Stimulated activated effector memory CD8-positive, alpha-beta T cell treated with anti-CD3 and anti-CD28 coated beads, Interleukin-12 subunit alpha, Interleukin-12 subunit beta, amount 100 ng/mL, for 72 hours (primary cell): ENCODE data around the gene S100A16.
A peak's percentile ranks its signal among the peaks of the same experiment; 100 is the strongest.

ENCODE experiments used
- ATAC-seq: fragments of 150-1000 bp; cut with Tn5 transposase; 2 replicates; pipeline ENCODE4 v1.10.0; 2021
- DNase-seq, 2 donors: peaks; one replicate each; pipeline ENCODE4 v3.0.0; 2021 to 2022; ENCODE audit warnings: low spot score in 2 of 2
- H3K27ac Mint-ChIP-seq: one replicate; pipeline ENCODE4 v1.8.0; 2022; ENCODE audit warnings: mild to moderate bottlenecking, mixed read lengths
- H3K36me3 Mint-ChIP-seq: one replicate; pipeline ENCODE4 v1.8.0; 2022; ENCODE audit warnings: mild to moderate bottlenecking, mixed read lengths
- H3K4me1 Mint-ChIP-seq: one replicate; pipeline ENCODE4 v1.8.0; 2022; ENCODE audit warnings: mixed read lengths
- H3K4me3 Mint-ChIP-seq: one replicate; pipeline ENCODE4 v1.8.0; 2022; ENCODE audit warnings: mild to moderate bottlenecking, mixed read lengths
- H3K9me3 Mint-ChIP-seq: one replicate; pipeline ENCODE4 v1.8.0; 2022; ENCODE audit warnings: mixed read lengths

S100A16 gene

DNA sequence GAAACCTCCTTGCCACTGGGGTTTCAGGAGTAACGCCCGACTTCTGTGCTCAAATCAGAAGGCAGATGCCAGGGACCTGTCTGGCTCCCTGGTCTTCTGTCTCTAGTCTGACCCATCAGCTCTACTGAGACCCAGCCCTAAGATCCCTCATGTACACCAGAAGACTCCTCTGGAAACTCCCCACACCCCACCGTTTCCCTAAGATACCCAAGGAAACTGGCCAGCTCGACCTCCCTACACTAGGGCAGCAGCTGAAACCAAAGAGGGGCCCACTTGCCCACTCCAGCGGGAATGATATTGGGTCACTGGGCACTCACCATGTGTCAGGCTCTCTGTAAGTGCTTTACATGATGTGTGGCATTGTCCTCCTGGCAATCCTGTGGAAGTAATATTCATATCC, 469 bp upstream of the S100A16 start:
- H3K9me3 Mint-ChIP-seq, result no peaks in the 10 kb centered on the region
- DNase-seq (no peak), ATAC-seq (no peak)
- peaks cover 5% of the 10 kb centered on the region for H3K4me1 Mint-ChIP-seq
- H3K36me3 Mint-ChIP-seq, result no peaks in the 10 kb centered on the region
- no peak overlapping the region for H3K4me3 Mint-ChIP-seq
- no peak overlapping the region for H3K27ac Mint-ChIP-seq

DNA sequence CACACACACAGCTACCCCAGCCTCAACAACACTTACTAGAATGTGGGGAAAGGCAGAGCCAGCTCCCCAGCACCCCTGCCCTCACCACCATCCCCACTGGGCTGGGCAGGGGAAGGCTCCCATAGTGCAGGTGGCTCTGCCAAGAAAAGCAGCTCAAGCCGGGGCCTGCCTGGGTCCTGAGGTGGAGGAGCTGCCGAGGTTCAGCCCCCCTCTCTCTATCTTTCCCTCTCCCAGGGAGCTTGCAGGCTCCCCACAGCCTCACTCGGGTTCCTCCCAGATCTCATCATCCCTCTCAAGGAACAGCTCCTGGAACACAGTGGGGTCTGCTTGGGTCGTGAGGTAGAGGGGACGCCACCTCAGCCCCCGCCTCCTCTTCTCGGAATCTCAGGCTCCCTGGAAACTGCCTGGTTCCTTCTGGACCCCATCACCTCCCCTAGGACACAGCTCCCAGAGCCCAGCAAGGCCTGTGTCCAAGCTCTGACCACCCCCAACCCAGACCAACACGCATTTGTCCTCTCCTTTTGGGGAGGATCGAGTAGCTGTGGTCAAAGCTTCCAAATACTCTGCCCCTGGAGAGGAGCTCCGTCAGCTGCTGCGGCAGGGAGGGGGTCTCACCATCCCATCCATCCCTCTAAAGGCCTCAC, 704 bp downstream of the S100A16 start:
- no peak for DNase-seq
- no peak overlapping the region for H3K4me3 Mint-ChIP-seq
- H3K4me1 Mint-ChIP-seq, result peaks cover 5% of the 10 kb centered on the region
- H3K9me3 Mint-ChIP-seq, result no peaks in the 10 kb centered on the region
- peak overlapping the region; percentile 68 for H3K27ac Mint-ChIP-seq
- H3K36me3 Mint-ChIP-seq, result no peaks in the 10 kb centered on the region
- no peak for ATAC-seq

DNA sequence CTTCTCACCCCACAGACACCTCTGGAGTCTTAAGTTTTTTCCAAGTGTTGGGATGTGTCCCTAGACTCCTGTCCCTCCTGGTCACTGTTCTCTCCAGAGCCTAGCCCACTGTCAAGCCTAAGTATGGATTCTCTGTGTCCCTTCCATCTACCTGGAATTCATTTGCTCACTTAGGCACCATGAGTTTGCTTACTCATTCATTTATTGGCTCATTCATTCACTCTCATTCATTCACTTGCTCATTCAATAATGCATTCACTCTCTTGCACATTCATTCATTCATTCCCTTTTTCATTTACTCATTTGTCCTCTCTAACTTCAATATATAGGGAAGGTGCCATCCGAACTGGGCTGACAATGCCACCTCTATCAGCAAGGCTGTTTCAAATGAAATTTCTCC, 1.6 kb downstream of the S100A16 start:
- no peak for ATAC-seq
- no peak for DNase-seq
- Mint-ChIP-seq H3K4me1 (peaks cover 5% of the 10 kb centered on the region), H3K4me3 (no peak overlapping the region), H3K36me3 (no peaks in the 10 kb centered on the region), H3K9me3 (no peaks in the 10 kb centered on the region), H3K27ac (no peak overlapping the region)

DNA sequence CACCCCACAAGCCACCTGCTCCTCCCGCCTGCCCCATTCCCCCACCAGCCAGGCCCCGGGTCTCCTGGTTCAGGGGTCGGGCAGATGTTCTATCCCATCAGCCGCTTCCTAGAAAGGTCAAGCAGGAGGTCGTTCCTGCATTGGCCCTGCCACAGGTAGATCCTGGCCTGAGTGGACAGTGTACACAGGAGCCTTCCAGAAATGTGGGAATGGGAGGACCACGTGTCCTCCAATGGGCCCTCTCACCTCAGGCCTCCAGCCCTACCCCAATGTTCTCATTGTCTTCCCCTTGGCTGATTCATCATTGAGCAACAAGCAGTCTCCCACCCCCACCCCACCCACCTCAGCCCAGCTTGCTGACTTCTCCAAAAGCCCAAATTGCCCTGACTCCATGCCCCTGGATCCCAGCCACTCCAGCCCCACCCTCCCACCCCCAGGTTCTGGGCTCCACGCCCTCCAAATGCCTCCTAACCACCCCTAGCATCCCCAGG, 2.1 kb downstream of the S100A16 start:
- Mint-ChIP-seq H3K9me3 (no peaks in the 10 kb centered on the region), H3K4me1 (peaks cover 5% of the 10 kb centered on the region), H3K4me3 (no peak overlapping the region), H3K27ac (no peak overlapping the region), H3K36me3 (no peaks in the 10 kb centered on the region)
- ATAC-seq, result no peak
- DNase-seq, result no peak

DNA sequence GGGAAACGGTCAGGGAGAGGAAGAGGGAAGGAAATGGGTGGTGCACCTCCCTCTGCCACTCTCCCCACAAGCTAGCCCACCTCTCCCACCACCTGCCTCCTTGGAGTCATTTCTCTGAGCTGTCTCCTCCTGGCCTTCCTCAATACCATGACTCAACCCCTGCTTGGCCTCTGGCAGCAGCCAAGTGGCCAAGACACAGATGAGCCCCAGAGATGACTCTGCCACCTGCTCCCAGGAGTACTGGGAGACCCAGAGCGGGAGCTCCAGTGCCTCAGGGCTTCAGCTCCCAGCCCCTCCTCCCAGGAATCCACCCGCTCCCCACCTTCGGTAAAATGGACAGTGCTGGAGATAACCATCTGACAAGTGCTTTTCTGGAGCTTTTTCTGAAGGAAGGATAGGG, 2.6 kb downstream of the S100A16 start:
- H3K27ac Mint-ChIP-seq, result no peak overlapping the region
- no peaks in the 10 kb centered on the region for H3K36me3 Mint-ChIP-seq
- ATAC-seq, result peak; percentile 43
- H3K4me1 Mint-ChIP-seq, result peaks cover 5% of the 10 kb centered on the region
- H3K9me3 Mint-ChIP-seq, result no peaks in the 10 kb centered on the region
- no peak for DNase-seq
- no peak overlapping the region for H3K4me3 Mint-ChIP-seq

DNA sequence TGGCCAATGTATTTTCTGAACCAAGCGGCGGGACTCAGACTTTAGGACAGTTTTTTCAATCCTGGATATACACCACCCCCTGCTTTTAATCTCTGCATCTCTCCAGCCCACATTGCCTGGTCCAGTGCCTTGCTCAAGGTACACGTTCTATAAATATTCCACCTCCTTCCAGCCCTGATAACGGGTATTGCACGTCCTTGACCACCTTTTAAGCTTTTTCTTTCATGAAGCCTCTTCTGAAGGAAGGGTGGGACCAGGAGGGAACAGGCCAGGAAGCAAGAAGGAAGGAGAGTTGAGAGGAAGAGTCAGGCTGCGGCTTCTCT, 3.4 kb downstream of the S100A16 start:
- Mint-ChIP-seq H3K27ac (no peak overlapping the region), H3K9me3 (no peaks in the 10 kb centered on the region), H3K36me3 (no peaks in the 10 kb centered on the region), H3K4me3 (no peak overlapping the region), H3K4me1 (peaks cover 5% of the 10 kb centered on the region)
- ATAC-seq (no peak), DNase-seq (no peak)

DNA sequence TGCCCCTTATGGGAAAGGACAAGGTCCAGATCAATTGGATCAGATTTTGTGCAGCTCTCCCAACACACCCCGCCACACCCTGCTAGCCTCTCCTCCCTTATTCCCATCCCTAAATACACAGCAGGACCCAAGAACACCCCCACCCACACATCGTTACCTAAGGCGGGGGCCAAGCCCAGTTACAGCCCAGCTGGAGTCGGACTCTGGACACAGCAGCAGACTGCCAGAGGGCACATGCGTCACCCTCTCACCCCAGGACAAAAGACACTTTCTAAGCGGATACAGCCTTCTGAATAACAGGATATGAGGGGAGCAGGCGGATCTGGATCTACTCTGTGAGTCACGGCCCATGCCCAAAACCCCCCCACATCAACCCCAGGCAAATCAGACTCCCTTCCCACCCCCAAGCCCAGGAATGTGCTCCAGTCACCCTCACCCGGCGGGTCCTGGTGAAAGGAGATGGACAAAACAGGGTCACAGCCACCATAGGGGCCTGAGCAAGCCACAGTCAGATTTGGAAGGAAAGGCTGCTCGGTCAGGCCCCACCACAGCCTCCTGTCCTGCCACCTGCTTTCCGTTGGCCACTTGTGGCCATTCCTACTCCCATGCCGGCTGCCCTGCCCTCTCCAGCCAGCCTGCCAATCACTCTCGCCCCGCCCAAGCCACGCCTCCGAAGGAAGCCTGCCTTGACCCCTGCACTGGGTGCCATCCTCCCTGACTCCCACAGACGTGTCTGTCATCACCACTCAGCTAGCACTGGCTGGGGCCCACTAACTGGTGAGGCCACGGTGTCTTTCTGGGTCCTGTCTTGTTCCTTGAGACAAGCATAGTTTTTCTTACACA, 4.0 kb downstream of the S100A16 start:
- DNase-seq (no peak), ATAC-seq (peak; percentile 47)
- no peak overlapping the region for H3K4me3 Mint-ChIP-seq
- H3K4me1 Mint-ChIP-seq, result peaks cover 5% of the 10 kb centered on the region
- no peaks in the 10 kb centered on the region for H3K36me3 Mint-ChIP-seq
- peak overlapping the region; percentile 48 for H3K27ac Mint-ChIP-seq
- H3K9me3 Mint-ChIP-seq, result no peaks in the 10 kb centered on the region

DNA sequence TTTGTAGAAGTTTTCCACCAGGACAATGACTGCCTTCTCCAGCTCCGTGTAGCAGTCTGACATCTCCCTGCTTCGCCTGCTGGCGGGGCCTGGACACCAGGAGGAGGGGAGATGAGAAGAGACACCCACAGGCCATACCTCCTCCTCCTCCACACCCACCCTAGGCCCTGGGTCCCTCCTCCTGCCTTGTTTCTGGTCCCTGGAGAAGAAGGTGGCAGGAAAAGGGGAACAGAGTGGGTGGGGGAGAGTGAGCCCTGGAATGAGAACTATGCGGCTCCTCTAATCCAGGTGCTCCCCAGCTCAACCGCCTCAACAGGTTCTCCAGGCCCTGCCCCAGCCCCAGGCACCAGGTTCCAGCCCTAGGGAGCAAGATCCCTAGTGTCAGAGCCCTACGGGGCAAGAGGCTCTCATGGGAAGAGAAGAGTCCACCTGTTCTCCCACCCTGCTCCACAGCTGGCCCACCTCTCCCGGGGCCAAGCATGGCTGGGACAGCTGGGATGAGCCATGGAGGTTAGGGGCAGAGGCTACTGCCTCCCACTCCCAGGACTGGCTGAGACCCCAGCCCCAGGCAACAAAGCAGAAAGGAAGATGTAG, 4.8 kb downstream of the S100A16 start:
- Mint-ChIP-seq H3K36me3 (no peaks in the 10 kb centered on the region), H3K4me3 (no peak overlapping the region), H3K27ac (peak overlapping the region; percentile 48), H3K4me1 (peaks cover 5% of the 10 kb centered on the region), H3K9me3 (no peaks in the 10 kb centered on the region)
- no peak for DNase-seq
- no peak for ATAC-seq

DNA sequence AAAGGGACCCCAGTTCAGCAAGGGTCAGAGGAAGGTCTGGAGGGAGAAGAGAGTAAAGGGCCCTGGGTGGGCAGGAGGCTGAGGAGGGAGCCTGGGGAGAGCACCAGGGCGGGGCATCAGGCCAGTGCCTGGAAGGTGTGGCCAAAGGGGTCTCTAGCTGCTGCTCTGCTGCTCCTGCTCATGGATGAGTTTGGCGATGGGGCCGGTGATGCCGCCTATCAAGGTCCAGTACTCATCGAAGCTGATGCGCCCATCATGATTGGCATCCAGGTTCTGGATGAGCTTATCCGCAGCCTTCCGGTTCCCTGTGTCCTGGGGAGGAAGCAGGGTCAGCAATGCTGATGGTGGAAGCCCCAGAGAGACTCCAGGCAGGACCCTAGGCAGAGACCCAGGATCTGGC, 5.6 kb downstream of the S100A16 start:
- H3K4me3 Mint-ChIP-seq, result no peak overlapping the region
- peak overlapping the region; percentile 16 for H3K27ac Mint-ChIP-seq
- DNase-seq, result no peak
- no peaks in the 10 kb centered on the region for H3K36me3 Mint-ChIP-seq
- H3K9me3 Mint-ChIP-seq, result no peaks in the 10 kb centered on the region
- H3K4me1 Mint-ChIP-seq, result peaks cover 5% of the 10 kb centered on the region
- no peak for ATAC-seq

DNA sequence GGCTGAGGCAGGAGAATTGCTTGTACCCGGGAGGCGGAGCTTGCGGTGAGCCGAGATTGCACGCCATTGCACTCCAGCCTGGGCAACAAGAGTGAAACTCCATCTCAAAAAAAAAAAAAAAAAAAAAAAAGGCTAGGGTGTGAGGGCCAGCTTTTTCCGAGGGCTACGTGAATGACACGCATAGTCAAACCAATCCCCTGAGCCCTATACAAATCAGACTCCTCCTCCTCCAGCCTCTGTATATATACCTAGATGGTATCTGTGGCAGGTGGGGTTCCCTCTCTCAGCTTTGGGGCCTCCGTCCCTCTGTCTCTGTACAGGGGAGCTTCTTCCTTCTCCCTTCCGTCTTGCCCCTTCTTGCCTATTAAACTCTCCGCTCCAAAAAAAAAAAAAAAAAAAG, 6.7 kb downstream of the S100A16 start:
- DNase-seq (no peak), ATAC-seq (no peak)
- peaks cover 5% of the 10 kb centered on the region for H3K4me1 Mint-ChIP-seq
- no peak overlapping the region for H3K27ac Mint-ChIP-seq
- no peaks in the 10 kb centered on the region for H3K9me3 Mint-ChIP-seq
- no peaks in the 10 kb centered on the region for H3K36me3 Mint-ChIP-seq
- H3K4me3 Mint-ChIP-seq, result no peak overlapping the region

DNA sequence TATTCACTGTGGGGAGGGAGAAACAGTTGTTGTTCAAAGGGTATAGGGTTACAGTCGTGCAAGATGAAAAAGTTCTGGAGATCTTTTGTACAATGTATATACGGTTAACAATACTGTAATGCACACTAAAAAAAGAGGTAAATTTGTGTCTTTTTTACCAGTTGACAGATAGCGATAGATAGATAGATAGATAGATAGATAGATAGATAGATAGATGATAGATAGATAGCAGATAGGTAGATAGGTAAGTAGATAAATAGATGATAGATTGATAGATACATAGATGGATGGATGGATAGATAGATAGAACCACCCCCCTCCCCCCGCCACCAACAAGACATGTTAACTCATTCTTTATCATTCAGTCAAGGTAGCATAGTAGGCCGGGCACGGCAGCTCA, 10.2 kb downstream of the S100A16 start:
- no peaks in the 10 kb centered on the region for H3K36me3 Mint-ChIP-seq
- peaks cover 5% of the 10 kb centered on the region for H3K4me1 Mint-ChIP-seq
- H3K4me3 Mint-ChIP-seq, result no peak overlapping the region
- no peaks in the 10 kb centered on the region for H3K9me3 Mint-ChIP-seq
- H3K27ac Mint-ChIP-seq, result no peak overlapping the region
- ATAC-seq (no peak), DNase-seq (no peak)

DNA sequence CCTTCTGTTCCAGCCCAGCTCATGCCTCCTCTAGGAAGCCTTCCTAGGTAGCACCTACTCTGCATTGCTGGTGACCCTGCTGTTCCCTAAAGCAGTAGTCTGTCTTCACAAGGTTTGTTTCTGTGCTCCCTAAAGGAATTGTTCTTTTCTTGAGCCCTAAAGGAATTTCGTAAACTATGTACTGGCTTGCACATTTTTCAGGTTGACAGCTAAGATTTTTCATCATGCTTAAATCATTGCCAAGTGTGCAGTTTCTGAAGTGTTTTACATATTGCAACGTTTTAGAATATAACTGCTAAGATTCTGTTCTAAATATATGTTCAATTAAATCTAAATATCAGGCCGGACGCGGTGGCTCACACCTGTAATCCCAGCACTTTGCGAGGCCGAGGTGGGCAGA, 13.1 kb downstream of the S100A16 start:
- Mint-ChIP-seq H3K27ac (no peak overlapping the region), H3K36me3 (no peaks in the 10 kb centered on the region), H3K9me3 (no peaks in the 10 kb centered on the region), H3K4me1 (peaks cover 15% of the 10 kb centered on the region), H3K4me3 (no peak overlapping the region)
- DNase-seq (no peak), ATAC-seq (no peak)

DNA sequence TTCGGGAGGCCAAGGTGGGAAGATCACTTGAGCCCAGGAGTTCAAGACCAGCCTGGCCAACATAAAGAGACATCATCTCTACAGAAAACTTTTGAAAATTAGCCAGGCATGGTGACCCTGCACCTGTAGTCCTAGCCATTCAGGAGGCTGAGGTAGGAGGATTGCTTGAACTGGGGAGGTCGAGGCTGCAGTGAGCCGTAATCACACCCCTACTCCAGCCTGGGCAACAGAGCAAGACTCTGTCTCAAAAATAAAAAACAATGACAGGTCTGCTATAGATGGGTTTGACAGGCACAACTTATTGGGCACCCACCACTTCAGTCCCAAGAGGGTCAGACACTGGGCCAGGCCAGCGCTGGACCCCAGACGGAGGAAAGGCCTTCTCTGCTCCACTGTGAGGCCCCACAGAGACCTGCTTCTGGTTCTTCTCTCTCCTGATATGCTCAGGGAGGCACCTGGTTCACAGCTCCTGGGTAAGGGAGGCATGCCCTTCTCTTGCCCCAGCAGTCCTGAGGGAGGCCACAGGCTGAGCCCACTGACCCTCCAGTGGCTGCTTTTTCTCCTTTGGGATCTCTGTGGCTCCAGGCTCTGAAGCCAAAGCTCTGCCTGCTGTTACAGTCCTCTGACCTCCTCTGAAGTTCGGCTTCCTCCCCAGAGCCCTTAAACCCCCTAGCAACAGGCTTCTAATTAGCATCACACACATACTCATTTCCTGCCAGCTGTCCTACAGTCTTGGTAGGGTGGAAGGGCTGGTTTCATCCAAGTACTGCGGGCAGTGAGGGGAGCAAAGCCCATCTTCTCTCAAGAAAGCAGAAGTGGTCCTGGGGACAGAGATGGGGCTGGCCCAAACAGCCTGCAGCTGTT, 14.4 kb downstream of the S100A16 start:
- DNase-seq (no peak), ATAC-seq (peak; percentile 75)
- Mint-ChIP-seq H3K9me3 (no peaks in the 10 kb centered on the region), H3K4me1 (peaks cover 15% of the 10 kb centered on the region), H3K36me3 (no peaks in the 10 kb centered on the region), H3K27ac (no peak overlapping the region), H3K4me3 (no peak overlapping the region)

DNA sequence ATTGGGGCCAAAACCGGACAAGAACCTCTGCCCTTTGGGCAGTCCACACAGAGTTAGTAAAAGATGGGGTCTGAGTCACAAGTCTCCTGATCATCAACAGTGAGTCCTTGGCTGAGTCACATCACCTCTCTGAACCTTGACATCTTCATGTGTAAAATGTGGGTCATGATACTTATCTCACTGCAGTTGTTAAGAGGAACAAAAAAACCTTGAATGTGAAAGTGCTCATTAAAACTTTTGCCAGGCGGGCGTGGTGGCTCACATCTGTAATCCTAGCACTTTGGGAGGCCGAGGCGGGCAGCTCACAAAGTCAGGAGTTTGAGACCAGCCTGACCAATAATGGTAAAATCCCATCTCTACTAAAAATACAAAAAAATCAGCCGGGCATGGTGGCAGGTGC, 15.7 kb downstream of the S100A16 start:
- no peak for DNase-seq
- peak overlapping the region; percentile 63 for H3K27ac Mint-ChIP-seq
- H3K36me3 Mint-ChIP-seq, result no peaks in the 10 kb centered on the region
- H3K4me1 Mint-ChIP-seq, result peaks cover 15% of the 10 kb centered on the region
- ATAC-seq, result peak; percentile 98
- no peaks in the 10 kb centered on the region for H3K9me3 Mint-ChIP-seq
- peak overlapping the region; percentile 29 for H3K4me3 Mint-ChIP-seq

DNA sequence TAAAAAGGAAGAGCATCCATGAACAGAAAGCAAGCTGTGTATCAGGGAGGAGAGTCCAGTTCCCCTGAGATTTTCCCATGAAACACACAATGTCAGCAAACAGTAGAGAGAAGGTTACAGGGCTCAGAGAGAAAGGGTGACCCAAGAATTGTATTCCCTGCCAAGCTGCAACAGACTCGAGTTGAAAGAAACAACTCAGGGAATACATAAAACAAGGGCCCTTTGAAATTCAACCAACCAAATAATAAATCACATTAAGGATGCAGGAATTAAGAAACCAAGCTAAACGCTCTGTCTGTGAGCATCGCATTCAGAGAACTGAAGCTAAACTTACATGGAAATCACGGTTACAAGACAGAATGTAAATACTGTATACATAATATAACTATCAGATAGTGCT, 20.2 kb downstream of the S100A16 start:
- H3K4me3 Mint-ChIP-seq, result no peak overlapping the region
- no peak overlapping the region for H3K27ac Mint-ChIP-seq
- DNase-seq (no peak), ATAC-seq (no peak)
- no peaks in the 10 kb centered on the region for H3K9me3 Mint-ChIP-seq
- no peaks in the 10 kb centered on the region for H3K36me3 Mint-ChIP-seq
- peaks cover 10% of the 10 kb centered on the region for H3K4me1 Mint-ChIP-seq
